Body of pancreas (tissue), 4 donors: ENCODE results near the gene BTG2.

Experiments used
- POLR2A ChIP-seq, 3 donors: fragments of 450-650 bp; IDR thresholded peaks; one replicate each; pipeline ENCODE4 v1.6.1; 2016; ENCODE audit warnings: antibody characterized with exemption in 3 of 3, mild to moderate bottlenecking in 2 of 3
- TF ChIP-seq, protein P1 (sequence below), 7 experiments: fragments of 450-650 bp in 4 of 7; fragments of 200-600 bp in 3 of 7; sonication (generic) in 3 of 7; IDR thresholded peaks; one replicate each; pipeline ENCODE4 v1.5.1; 2016 to 2019; ENCODE audit warnings: antibody characterized with exemption in 7 of 7

DNA sequence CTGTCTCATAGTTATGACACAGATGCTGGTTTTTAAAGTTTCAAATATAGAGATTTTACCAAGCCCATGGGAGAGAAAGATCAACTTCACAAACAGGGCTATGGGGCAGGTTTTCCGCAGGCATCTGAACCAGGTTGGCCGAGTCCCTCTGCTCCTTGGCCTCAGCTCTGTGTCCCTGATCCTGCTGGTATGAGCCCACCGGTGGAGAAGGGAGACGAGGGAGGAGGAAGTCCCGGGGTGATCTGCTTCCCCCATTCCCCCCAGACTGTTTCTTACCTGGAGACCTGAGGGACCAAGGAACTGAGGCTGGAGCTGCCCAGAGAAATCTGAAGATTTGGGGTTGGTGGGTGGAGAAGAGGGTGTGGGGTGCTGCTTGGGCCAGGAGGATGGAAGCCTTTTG lies 28.9 kb upstream of the BTG2 start:
- TF ChIP-seq, protein P1, sequence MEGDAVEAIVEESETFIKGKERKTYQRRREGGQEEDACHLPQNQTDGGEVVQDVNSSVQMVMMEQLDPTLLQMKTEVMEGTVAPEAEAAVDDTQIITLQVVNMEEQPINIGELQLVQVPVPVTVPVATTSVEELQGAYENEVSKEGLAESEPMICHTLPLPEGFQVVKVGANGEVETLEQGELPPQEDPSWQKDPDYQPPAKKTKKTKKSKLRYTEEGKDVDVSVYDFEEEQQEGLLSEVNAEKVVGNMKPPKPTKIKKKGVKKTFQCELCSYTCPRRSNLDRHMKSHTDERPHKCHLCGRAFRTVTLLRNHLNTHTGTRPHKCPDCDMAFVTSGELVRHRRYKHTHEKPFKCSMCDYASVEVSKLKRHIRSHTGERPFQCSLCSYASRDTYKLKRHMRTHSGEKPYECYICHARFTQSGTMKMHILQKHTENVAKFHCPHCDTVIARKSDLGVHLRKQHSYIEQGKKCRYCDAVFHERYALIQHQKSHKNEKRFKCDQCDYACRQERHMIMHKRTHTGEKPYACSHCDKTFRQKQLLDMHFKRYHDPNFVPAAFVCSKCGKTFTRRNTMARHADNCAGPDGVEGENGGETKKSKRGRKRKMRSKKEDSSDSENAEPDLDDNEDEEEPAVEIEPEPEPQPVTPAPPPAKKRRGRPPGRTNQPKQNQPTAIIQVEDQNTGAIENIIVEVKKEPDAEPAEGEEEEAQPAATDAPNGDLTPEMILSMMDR (IDR thresholded peaks at IDR 0.05), result no peak
- TF ChIP-seq POLR2A (IDR thresholded peaks at IDR 0.05), result no peak
